HG03558 (cell line): ENCODE results near the gene MRGPRE.

Source experiments
- ATAC-seq: cut with Tn5 transposase; IDR thresholded peaks from one replicate; pipeline ENCODE4 v1.9.1; 2021; ENCODE audit warnings: moderate number of reproducible peaks; ENCODE audit not compliant: unreplicated experiment; ENCODE audit errors: extremely low read depth

MRGPRE gene

DNA sequence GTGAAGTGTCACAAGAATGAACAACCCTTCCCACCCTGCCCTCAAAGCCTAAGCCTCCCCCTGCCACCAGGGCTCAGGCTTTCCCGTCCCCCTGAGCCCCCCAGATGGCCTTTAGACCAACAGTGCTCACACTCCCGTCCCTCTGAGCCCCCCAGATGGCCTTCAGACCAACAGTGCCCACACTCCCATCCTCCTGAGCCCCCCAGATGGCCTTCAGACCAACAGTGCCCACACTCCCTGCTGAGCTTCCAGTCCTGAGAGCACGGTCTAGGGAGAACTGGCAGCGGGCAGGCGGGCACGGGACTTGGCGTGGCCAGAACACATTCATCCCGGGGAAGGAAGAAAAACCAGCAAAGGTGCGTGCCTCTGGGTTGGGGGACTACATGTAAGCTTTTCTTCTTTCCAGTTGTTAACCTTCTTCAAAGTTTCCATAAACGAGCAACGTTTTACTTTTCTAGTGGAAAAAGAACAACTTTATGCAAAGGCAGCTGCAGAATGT is 16.1 kb downstream of the MRGPRE start:
- no peak for ATAC-seq

DNA sequence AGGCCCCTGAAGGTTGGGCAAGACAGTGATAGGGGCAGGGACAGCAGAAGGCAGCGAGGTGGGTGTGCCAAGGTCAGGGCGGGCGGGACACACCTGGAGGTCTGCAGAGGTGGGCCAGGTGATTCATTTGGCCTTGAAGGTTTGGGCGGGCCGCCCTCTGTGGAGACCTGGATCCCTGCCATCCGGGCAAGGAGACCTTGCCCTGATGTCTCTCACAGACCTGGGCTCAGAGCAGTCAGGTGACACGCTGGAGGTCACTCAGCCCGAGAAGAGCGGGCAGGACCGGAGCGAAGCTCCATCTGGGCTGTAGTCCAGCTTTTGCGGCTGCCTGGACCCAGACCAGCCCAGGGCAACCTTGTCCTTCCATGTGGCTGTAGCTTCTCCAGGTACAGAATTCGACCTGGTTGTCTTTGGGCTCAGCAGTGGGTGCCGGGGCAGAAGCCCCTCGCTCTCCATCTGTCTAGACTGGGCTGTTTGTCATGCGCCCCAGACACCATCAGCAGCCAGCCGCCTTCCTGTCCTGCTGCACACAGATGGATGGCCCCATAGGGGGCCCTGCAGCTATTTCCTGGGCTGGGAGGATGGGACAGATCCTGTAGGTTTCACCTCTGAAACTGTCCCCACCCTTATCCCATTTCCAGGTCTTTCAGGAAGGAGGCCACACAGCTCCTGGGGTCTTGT is 16.7 kb downstream of the MRGPRE start:
- ATAC-seq = no peak

DNA sequence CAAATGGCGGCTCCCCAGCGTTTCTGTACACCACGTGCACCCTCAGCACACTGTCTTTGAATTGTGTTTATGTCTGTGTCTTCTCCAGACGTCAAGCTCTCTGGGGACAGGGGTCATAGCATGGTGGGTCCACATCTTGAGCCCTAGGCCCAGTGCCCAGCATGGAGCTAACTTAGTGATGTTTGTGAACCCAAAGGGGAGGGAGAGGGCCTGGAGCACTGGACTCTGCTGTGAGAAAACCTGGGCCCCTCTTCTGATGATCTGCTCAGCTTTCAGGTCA is 17.9 kb downstream of the MRGPRE start:
- ATAC-seq = no peak

DNA sequence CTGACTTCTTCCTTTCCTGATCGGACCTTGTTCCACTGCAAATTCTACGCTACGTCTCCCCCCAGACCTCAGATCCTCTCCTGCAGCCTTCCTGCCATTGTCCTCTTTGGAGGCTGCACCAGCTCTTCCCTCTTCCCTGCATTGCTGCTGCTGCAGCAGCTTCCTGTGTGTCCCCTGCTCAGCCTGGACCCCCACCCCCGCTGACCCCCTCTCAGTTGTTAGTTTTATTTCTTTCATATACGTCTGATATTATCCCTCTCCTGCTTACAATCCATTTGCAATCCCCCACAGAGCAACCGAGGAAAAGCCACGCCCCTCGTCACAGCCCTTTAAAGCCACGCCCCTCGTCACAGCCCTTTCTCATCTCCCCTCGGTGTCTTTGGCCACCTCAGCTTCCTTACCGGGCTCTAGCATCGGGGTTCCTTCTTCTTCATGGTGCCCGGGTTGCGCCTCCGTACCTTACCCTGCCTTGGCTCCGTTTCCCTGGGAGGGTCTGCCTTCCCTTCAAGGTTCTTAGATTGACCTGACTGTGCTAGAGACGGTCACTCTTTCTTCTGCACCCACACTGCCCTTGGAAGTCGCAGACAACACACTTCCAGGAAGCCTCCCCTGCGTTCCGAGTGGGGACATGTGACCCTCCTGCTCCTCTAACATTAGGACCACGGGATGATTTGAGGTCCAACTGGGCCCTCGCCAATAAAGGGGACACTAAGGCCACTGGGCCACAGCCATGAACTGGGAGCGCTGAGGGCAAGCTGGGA is 18.4 kb downstream of the MRGPRE start:
- ATAC-seq = no peak

DNA sequence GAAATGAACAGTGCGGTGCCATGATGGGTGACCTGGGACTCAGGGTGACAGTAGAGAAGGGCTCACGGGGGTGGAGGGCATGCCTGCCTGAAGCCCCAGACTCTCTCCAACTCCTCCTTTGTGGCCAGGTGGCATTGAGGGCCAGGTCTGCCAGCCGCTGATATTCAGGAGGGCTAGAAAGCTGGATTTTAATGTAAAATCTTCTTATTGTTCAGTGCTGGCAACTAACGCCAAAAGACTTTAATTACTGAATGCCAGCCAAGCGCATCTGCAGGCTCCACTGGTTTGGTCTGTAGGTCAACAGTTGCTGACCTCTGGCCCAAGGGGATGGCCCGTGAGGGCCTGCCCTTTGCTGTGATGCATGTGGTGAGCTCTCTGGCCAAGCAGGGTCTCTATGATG is 23.9 kb downstream of the MRGPRE start:
- ATAC-seq = no peak

DNA sequence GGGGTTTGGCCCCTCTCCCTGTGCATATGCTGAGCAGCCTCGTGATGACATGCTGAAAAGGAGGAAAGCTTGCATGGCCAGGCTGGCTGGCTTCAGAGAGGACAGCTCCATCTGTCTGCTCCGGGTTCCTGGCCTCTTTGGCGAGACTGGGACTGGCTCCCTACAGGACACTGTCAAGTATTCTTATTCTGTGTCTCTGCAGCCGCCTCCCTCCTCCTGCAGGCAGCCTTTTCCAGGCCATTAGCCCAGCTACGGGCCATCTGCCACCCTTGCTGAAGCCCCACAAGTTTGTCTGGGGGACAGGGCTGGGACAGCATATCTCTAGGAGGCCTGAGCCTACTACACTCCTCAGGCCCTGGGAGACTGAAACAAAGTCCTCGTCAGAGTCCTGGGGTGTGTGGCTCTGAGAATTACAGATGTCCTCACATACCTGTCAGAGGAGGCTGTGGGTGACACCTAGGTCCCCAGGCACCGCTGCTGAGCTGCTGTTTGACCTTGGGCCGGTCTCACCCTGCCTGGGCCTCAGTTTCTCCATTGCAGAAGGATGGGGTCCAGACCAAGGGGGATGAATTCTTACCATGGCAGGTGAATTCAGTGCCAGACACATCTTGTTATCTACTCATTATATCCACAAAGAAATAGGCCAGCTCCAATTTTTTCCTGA is 24.6 kb downstream of the MRGPRE start:
- no peak for ATAC-seq

DNA sequence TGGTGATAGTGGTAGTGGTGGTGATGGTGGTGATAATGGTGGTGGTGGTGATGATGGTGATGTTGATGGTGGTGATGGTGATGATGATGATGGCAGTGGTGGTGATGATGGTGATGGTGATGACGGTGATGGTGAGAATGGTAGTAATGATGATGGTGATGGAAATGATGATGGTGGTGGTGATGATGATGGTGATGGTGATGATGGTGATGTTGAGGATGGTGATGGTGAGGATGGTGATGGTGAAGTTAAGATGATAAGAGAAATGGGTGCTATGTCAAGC is 25.4 kb downstream of the MRGPRE start:
- ATAC-seq = no peak

DNA sequence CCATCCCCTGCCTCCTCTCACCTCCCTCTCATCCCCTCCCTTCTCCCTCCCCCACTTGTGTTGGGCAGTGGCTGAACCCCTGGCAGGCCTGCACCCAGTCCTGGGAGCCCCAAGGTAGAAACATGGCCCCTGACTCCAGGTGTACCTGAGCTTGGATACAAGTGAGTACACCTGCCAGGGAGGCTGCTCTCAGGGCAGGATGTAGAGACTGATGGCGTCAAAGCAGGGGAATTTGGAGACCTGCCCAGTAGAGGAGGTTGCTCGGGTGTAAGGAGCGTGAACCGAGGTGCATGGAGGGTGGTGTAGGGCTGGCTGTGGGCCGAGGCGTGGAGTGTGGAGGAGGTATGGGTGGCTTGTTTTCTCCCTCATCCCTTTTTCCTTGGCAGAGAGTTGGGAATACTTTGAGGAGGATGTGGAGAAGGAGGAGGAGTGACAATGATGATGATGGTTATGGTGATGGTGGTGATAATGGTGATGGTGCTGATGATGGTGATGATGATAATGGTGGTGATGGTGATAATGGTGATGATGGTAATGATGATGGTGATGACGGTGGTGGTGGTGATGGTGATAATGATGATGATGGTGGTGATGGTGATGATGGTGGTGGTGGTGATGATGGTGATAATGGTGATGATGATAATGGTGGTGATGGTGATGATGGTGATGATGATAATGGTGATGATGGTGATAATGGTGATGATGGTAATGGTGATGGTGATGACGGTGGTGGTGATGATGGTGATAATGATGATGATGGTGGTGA is 25.9 kb downstream of the MRGPRE start:
- no peak for ATAC-seq

DNA sequence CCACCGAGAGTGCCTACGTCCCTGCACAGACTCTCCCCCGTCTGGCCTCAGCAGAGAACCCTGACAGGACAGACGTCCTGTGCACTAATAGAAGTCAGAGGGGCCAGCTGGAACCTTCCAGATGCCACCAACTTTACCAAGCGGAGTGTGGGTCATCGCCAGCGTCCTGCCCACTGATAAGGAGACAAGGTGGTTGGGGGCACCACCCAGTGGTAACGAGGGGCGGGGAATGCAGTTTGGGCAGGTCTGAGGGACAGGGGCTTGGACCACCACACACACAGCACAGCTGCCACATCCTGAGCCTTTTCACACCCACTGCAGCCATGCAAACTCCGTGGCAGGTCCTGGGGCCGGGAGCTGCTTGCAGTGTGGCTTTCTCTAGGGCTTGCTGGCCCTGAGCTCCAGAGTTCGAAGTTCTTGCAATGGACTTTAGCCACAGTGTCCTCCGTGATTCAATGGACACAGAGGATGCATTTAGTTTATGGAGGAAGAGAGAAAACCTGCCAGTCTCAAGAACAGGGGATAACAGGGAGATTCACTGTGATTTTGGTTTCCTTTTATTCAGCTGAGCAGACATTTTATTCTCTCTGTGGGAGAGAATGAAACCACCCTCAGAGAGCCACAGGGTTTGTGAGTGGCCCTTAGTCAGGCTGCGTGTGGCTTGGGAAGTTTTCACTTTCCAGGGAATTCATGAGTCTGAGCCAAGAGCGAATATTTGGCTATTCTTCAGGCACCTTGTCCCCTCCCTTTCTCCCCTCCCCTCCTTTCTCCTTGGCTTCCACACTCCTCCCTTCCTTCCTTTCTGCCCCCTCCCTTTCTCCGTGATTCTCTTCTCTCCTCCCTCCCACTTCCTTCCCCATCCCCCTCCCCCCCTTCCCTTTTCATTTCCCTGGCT is 26.7 kb downstream of the MRGPRE start:
- no peak for ATAC-seq

DNA sequence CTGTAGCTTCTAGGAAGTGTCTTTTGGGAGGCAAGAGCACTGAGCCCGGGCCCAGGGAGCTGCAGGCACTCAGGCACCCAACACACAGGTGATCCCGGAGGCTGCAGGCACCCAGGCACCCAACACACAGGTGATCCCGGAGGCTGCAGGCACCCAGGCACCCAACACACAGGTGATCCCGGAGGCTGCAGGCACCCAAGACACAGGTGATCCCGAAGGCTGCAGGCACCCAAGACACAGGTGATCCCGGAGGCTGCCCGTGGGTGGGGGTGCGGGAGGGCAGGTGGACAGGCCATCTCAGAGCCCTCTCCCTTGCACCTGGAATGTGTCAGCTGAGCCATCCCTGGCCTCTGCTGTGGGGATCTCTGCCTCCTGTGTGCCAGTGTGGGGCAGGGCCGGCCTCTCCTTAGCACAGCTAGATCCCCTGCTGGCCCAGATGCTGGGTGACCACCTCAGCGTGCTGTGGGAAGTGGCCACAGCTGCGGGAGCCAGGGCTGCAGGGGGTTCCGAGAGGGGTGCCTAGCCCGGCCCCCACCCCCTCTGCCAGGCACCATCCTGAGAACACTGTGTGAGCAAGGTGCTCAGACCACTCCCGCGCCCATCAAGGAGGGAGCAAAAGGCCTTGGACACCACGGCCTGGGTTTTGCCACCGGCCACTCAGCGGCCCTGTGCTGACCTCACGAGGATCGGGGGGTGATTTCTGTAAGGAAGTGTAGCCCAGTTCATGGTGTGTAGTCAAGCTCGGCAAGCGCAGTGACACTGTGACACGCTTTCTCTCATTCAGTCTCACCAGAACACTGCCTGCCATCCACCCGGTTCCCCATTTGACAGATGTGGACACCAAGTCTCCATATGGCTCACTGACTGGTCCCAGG is 27.8 kb downstream of the MRGPRE start:
- no peak for ATAC-seq

DNA sequence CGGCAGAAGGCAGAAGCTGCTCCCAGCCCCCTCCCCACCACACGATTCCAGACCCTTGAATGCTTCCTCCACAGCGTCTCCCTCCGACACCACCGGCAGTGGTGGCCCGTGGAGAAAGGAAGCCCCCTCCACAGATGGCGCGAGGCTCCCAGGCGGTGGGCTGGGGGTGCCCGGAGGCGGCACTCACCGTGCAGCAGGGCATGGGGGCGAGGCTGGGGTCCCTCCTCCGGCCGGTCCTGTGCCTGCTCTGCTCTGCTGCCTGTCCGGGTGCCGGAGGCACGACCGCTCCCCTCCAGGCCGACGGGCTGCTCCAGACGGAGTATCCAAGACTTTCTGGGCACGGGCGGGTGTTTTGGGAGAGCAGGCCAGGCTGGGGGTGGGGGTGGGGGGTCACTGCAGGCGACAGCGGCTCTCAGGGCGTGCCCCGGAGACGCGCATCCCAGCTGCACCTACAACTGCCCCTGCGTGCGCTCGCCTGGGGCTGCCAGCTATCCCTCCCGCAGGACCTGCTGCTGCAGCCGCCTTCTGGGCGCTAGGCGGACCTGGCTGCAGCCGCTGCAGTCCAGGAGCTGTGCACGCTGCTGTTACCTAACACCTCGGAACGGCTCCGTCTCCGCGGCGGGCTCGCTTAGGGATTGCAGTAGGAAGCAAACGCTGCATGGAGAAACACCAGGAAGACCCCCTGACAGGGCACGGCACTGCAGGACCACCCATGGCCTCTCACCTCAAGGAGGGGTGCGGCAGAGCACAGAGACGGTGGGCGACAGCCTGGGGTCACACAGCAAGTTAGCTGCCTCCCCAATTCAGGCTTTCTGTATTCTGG is 28.8 kb downstream of the MRGPRE start:
- ATAC-seq = no peak

DNA sequence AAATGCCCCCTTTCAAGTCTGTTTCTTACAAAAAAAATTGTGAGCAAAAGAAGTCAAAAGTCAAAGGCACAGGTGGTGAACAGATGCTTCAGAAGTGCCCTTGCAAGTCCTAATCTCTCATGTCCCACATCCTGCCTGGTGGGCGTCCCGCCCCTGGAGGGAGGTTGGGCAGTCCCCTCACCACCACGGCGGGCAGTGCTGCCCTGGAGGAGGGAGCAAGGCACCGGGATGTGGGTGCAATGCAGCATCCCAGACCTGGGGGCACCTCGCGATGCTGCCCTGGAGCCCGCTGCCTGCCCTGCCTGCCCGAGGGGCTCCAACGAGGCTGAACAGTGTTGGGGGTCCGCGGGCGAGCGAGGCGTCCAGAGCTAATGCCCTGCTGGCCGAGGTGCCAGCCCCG is 29.5 kb downstream of the MRGPRE start:
- ATAC-seq = no peak

DNA sequence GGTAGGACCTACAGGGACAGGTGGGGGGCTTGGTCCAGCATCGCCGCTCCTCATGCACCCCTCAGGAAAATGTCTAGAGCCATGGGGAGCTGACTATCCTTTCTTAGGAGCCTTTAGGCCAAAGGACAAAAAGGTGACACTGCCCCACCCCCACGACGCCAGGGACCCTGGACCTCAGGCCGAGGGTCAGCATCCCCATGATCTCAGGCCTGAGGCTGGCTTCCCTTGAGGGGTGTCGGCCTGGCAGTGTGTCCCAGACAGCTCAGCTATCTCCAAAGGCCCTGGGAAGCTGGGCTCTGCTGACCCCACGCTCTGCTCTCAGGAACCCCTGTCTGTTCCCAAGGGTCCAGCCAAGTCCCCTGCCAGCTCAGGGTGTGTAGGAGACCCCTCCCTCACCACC is 29.9 kb downstream of the MRGPRE start:
- no peak for ATAC-seq

DNA sequence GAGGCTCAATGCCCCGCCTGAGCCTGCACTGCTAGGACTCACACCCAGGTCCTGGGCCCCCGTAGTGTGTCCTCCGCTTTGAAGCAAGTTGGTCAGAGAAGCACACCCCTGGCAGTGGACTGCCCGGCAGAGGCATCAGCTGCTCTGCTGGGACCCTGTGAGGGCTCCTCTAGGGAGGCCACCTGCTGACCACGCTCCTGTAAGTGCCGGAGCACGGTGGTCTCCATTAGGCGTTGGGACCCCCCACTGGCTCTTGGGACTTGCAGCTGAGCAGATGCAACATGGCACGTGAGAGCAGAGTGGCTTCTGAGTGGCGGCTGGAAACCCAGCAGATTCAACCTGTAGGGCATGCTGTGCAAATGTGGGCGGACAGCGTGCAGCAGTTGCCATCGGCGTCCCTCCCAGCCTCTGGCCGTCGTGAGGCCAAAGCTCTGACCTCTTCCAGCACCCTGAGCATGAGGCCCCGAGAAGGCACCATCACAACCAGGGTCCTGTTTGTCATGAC is 30.5 kb downstream of the MRGPRE start:
- no peak for ATAC-seq

DNA sequence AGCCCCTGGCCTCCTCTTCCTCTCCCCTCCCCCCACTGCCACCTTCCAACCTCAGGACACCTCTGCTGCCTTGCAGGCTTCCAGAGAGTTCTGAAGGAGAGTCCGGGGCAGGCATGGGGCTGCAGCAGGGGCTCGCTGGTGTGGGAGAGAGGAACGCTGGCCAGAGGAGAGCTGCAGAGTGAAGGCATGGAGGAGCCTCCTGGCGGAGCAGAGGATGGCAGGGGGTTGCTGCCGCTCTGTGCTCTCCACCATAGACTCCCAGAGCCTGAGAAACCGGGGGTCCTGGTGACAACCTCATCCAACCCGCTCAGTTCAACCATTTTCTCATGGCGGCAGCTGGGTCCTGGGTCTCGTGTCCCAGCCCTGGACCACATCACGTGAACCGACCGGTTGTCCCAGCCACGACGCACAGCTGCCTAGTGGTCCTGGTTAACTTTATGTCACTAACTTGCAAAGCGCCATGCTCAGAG is 31.1 kb downstream of the MRGPRE start:
- ATAC-seq = no peak

DNA sequence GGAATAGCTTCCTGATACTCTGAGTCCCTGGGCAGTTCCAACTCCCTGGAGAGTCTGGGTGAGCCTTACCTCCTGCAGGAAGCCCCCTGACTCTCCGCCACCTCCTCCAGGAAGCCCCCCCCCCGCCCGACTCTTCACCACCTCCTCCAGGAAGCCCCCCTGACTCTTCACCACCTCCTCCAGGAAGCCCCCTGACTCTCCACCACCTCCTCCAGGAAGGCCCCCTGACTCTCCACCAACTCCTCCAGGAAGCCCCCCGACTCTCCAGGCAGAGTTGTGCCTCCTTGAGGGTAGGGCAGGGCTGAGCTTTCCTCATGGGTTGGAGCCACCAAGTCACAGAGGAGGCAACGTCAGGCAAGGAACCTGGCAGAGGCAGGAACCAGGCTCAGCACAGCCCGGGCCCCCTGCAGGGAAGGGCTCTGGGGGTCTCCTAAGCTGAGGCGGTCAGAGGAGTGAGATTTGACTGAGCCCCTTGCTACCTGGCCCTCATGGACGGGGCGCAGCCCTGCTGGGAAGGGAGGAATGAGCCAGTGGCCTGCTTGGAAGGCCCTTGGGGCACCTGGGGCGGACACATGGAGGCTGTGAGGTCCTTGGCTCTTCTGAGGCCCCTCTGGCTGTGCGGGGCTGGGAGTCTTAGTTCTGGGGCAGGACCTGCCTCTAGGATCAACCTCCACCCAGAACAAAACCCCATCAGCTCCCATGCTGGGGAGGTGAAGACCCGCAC is 31.7 kb downstream of the MRGPRE start:
- ATAC-seq = no peak

DNA sequence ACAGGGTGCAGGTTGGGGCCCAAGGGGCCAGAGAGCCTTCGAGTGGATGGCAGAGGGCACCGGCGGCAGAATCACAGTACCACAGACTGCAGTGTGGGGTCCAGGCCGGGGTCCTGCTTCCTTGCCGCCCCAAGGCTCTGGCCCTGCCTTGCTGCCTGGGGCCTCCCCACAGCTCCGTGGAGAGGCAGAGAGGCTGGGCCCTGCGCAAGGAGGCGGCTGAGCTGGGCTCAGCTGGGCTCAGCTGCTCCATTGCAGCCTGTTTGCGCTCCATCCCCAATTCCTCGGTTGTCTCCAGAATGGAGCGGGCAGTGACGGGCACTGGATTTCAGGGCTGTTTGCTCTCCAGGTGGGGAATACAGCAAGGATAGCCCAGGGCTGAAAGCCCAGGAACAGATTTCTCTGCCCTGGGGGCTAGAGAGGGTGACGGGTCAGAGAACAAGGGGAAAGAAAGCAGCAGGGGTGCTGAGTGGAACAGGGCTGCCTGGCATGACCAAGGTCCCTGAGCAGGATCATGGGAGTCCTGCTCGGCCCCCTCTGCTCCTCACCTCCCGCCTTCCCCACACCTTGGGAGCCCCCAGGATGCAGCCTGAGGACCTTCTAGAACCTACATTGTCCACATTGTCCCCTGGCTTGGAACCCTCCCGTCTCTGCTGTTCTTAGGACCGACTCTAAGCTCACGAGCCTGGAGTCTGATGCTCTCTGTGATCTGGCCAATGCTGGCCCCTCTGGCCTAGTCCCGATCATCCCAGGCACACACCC is 32.5 kb downstream of the MRGPRE start:
- no peak for ATAC-seq
